Skin of body (tissue), 2 donors: ENCODE results near the gene TIGD4. TPM values are rescaled to one million over a fixed set of nuclear protein-coding genes. Genes with fewer than 3 reads are reported as not detected.

Experiments used
- DNase-seq: peaks from one replicate; lab custom pipeline; 2025; lab: John Stamatoyannopoulos, UW
- total RNA-seq: library from RNA; depleted of rRNA; stranded (reverse); fragments of >200 nt; gene quantifications from one replicate; pipeline ENCODE4 v1.2.3, GENCODE V29; 2014

Gene TIGD4
- 0.99 TPM for total RNA-seq

DNA sequence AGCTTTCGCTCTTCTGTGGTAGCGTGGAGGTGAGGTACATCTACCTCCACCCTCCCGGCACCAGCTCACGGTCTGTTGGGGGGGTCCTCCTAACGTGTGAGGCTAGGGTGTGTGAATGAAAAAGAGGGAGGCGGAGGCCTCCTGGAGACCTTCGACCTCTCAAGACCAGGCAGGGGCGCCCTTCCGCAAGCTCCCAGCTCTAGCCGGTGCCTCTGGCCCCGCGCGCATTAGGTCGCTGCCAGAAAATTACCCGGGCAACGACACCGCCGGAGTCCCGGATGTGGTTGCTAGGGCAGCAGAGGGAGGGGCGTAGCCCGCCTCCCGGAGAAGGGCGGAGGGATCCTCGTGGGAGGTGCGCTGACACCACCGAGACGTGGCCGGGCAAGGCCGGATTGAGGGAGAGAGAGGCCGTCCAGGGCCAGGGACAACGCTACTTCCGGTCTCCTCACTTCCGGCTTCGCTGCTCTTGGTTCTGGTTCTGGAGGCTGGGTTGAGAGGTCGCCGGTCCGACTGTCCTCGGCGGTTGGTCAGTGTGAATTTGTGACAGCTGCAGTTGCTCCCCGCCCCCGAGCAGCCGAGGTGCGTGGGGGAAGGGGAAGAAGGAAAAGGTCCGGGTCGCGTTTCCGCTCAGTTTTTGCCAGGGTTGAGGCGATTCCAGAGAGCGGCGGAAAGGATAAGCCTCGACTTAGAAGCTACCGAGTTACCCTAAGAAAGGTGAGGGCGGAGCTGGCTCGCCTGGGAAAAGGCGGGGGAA, at the start of gene TIGD4, which contains the start of gene ARFIP1:
TIGD4 (minus strand) TSS at position 218 of the 754 bp plus-strand sequence. CDS start 8,726 bp downstream, outside the sequence.
ARFIP1 (plus strand) TSS at position 442 of the 754 bp plus-strand sequence. CDS start 49,680 bp downstream, outside the sequence.
- peak; percentile 96 for DNase-seq

DNA sequence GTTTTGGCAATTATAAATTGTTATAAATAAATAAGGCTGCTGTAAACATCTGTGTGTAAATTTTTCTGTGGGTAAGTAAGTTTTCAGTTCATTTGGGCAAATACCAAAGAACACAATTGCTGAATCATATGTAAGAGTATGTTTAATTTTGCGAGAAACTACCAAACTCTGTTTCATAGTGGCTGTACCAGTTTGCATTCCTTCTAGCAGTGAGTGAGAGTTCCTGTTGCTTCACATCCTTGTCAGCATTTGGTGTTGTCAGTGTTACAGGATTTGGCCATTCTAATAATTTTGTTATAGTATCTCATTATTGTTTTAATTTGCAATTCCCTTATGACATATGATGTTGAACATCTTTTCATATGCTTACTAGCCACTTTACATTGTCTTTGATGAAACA, 48.6 kb upstream of the TIGD4 start:
- DNase-seq, result no peak

DNA sequence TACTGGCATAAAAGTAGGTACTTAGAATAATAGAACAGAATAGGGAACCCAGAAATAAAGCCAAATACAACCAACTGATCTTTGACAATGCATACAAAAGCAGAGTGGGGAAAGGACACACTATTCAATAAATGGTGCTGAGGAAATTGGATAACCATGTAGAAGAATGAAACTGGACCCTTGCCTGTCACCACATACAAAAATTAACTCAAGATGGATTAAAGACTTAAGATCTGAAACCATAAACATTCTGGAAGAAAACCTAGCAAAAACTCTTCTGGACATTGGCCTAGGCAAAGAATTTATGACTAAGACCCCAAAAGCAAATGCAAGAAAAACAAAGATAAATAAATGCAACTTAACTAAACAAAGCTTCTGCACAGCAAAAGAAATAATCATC, 45.8 kb upstream of the TIGD4 start:
- no peak for DNase-seq

DNA sequence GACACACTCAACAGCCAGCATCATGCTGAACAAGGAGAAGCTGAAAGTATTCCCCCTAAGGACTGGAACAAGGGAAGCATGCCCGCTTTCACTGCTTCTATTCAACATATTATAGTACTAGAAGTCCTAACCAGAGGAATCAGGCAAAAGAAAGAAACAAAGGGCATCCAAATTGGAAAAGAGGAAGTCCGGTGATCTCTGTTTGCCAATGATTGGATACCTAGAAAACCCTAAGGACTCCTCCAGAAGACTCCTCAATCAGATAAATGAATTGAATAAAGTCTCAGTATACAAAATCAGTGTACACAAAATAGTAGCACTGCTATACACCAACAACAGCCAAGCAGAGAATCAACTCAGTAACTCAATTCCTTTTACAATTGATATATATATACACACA, 45.0 kb upstream of the TIGD4 start:
- DNase-seq, result no peak

DNA sequence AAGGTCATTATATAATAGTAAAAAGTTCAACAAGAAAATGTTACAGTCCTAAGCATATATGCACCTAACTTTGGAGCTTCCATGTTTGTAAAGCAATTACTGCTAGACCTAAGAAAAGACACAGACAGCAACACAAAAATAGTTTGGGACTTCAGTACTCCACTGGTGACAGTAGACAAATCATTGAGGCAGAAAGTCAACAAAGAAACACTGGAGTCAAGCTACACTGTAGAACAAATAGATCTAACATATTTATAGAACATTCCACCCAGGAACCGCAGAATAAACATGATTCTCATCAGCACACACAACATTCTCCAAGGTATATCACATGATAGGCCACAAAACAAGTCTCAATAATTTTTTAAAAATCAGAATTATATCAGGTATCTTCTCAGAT, 42.8 kb upstream of the TIGD4 start:
- DNase-seq, result no peak

DNA sequence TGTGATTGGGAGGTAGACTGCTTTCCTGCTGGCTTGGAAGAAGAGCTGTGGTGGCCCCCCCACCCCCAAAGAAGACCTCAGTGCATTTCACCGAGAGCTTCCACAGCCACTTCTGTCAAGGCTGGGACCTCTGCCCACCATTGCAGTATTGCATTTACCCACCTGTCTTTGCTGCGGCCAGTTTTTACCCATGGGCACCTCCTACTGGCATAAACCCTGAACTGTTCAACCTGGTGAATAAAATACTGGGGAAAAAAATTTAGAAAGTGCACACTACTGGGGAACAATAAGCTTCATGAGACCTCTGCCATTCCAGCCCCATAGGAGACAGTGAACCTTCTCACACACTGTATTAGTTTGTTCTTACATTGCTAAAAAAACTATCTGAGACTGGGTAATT, 40.5 kb upstream of the TIGD4 start:
- DNase-seq, result no peak

DNA sequence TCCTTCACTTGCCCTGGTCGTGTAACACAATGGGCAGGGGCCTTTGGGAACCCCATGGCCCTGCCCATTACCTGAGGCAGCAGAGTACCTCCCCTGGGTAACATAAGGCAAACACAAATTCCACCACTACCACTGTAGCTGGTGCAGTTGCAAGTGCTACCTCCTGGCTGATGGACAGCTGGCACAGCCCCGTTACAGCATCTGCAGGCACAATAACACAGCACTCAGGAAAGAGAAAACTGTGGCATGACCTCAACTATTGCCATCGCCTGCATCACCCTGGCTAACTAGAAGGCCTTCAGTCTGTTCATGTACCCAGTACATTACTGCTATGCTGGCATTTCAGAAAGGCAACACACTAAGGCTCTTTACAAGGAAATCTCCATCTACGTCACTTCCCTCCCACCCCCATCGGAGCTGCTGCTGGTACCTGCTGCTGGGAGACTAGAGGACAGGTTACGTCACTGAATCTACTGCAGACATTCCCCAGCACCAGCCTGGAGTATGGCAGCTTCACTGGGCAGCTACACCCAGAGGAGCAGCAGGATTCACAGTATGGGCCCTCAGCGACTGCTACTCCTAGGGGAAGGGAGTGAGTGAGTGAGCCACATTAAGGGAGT, 39.6 kb upstream of the TIGD4 start:
- no peak for DNase-seq

DNA sequence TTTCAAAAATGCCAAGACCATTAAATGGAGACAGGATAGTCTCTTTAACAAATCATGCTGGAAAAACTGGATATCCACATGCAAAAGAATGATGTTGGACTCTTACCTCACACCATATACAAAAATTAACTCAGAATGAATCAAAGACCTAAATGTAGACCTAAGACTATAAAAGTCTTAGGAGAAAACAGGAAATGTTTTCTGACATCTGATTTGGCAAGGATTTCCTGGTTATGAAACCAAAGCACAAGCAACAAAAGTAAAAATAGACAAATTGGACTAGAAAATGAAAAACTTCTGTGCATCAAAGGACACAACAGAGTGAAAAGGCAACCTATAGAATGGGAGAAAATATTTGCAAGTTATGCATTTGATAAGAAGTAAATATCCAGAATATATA, 37.8 kb upstream of the TIGD4 start:
- DNase-seq, result no peak

DNA sequence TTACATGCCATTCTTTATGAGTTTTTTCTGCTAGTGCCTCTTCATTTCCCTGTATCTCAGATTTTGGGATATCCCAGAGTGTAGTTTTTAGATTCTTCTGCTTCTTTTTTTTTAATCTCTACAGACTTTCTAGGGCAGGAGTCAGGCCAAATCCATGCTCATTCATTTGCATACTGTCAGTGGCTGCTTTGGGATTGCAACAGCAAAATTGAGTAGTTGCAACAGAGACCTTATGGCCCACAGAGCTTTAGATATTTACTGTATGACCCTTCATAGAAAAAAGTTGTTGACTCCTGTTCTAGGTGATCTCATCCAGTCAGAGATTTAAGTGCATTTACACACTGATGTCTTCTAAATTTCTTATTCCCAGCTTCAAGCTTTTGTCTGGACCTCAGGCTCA, 35.5 kb upstream of the TIGD4 start:
- no peak for DNase-seq

DNA sequence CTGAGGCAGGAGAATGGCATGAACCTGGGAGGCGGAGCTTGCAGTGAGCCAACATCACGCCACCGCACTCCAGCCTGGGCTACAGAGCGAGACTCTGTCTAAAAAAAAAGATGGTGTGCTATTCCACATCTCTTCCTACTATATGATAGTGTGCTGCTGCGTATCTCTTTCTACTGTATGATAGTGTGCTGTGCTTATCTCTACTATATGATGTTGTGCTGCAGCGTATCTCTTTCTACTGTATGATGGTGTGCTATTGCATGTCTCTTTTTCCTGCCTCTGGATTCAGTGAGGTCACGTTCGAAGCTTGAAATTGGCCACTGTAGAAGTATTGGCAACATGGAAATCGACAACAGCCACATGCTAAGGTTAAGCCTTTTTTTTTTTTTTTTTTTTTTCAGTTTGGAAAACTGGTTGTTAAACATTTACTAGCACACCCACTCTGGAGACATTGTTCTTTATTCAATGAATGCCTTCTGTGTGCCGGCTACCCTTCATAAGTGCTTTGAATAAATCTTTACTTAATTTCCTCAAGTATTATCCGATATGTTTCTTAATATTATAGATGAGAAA, 31.3 kb upstream of the TIGD4 start:
- DNase-seq, result no peak

DNA sequence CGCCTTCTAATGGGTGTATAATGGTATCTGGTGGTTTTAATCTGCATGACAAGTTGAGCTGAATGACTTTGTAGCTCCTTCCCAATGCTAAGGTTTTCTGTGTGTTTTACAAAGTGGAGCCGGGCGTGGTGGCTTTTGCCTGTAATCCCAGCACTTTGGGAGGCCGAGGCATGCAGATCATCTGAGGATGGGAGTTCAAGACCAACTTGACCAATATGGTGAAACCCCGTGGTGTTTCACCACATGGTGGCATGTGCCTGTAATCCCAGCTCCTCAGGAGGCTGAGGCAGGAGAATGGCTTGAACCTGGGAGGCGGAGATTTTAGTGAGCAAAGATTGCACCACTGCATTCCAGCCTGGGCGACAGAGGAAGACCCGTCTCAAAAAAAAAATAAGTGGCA, 29.1 kb upstream of the TIGD4 start:
- DNase-seq, result no peak

DNA sequence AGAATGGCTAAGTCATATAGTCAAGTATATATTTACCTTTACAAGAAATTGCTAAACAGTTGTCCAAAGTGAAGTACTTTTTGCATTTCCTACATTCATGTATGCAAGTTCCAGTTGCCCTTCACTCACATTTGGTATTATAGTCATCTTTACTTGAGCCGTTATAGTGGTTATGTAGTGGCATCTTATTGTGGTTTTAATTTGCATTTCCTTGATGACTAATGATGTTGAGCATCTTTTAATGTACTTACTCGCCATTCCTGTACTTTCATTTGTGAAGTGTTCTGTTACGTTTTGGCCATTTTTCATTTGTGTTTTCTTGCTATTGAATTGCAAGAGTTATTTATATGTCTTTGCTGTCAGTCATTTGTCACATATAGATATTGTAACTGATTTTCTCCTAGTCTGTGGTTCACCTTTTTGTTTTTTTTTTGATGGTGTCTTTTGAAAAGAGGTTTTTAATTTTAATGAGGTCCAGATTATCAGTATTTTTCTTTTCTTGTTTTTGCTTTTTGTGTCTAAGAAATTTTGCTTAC, 27.8 kb upstream of the TIGD4 start:
- DNase-seq, result no peak

DNA sequence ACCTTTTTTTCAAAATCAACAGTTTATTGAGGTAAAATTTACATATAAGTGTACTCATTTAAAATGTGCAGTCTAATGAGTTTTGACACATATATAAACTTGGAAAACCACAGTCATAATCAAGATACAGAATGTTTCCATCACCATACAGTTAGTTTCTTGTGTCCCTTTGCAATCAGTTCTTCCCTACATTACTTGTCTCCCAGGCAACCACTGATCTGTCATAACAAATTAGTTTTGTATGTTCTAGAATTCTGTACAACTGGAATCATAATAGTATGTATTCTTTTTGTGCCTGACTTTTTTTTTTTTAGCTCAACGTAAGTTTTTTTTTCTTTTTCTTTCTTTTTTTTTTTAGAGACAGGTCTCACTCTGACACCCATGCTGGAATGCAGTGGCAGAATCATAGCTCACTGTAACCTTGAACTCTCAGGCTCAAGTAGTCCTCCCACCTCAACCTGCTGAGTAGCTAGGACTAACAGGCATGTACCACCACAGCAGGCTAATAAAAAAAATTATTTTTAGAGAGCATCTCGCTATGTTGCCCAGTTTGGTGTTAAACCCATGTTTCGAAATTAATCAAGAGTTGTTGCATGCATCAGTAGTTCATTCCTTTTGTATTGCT, 27.1 kb upstream of the TIGD4 start:
- DNase-seq, result peak; percentile 4

DNA sequence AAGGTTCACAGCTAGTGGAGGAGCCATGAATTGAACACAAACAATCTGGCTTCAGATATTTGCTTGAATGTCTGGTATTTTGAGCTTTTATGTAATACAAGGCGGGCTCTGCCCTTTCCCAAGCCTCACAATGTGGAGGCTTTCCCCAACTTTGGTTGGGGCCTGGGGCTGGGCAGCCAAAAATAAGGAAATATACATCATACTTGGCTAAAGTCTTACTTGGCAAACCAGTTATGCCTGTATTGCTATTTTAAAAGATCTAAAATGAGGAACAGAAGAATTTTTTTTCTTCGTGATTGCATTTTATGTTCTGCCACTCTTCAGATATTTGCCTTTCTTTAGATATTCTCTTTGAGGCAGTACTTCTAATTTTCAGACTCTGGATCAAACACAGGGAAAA, 26.3 kb upstream of the TIGD4 start:
- no peak for DNase-seq

DNA sequence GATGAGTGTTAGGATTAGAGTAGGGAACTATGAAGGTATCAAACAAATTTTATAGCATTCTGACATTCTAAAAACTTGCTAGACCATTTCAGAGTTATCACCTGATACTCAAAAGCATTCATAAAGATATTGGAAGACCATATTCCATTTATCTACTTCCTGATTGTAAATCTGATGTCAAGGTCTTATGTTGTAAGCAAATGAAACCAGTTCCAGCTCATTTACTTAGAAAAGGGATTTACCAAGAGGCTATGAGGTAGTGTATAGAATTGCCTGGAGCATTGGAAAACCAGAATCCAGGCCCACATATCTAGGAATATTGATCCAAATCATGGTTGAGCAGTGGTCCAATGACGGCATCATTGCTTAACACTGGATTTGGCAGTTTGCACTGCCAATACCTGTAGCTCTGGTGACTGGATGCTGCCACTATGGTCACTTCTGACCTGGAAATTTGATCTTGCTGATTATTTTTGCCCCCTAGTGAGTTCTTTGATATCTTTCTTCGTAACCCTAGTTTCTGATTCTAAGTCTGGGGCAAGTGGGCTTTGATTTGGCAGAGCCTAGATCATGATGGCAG, 25.6 kb upstream of the TIGD4 start:
- DNase-seq, result no peak

DNA sequence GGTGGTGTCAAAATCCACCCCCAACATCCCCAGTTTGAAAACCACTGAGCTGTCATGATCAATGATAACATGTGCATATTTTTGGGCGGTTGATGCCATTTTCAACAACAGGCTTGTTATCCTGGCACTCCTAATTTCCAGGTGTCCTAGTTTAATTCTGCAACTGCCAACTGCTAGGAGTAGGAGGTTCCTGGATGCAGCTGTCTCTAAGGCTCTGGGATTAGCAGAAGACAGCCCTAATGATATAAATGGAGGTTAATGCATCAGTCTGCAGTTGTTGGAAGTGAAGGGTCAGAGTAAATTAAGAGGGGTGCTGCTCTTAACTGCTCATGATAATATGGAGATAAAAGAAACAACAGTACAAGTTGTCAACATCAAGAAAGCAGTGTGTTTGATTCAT, 24.0 kb upstream of the TIGD4 start:
- DNase-seq, result no peak

DNA sequence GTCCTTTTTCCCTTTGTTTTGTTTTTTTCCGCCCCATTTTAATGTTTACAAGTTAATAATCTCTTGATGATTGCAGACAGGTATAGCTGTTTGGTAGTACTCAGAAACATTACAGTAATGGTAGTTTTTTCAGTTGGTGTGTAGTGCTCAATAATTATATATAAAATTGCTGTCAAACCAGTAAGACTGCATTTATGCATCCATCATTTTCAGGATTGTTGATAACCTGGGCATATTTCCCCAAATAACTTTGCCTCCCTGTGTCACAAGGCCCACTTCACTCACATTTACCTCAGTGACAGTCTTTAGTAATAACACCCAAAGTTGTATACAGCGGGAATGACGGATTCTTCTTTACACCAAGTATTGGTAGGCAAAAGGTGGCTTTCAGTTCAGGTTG, 16.4 kb upstream of the TIGD4 start:
- DNase-seq, result no peak

DNA sequence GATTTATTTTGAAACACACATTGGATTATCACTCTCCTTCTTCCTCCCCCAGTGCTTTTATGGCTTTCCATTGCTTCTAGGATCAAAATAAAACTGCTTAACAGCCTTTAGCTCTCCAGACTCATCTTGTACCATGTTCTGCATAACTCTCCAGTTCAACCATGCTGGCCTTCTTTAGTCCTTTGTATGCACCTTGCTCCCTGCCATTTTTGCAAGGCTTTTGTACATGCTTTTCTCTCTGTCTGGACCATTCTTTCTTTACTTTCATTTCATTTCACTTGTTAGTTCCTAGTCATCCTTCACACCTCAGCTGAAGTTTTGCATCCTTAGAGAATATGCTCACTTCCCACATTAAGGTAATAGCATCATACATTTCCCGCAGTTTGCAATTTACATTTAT, 7.1 kb upstream of the TIGD4 start:
- no peak for DNase-seq

DNA sequence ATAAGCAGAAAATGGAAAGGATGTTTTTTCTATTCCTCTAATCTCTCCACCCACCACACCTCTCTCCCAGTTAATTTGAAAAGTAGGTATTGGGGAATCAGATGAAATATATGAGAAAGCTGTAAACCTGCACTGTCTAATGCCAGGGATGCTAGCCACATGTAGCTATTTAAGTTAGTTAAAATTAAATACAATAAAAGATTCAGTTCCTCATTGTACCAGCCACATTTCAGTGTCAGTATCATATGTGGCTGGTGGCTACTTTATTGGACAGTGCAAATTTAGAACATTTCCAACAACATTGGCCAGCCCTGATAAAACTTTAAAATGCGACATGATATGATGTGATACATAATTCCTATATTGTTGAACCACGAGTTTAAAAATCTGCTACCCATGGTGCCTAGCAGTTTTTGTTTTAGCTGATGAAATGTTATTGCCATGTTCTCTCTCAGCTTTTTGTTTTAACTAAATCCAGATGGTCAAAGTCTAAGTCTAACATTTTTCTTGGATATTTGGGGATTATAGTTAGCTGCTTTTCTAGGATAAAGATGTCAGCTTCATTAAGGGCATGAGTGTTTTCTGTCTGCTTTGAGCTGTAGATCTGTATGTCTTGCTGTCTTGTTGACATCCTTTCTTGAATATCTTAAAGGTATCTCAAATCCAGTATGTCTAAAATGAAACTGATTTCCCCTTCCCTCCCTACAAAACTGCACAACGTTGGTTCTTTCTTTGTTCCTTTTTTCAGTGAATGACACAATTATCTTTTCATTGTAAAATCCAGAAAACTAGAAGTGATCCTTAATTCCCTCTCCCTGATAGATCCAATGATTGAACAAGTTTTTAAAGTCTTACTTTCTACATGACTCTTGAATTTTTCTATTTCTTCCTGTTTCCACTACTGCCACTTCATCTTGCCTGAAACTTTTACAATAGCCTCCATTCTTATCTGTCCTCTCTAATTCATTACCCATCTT, 6.4 kb upstream of the TIGD4 start:
- peak; percentile 59 for DNase-seq
